Stimulated activated naive CD8-positive, alpha-beta T cell treated with anti-CD3 and anti-CD28 coated beads, Interleukin-15, Interleukin-2, amounts not matched to agents 100 ng/mL and 50 ng/mL, for 24 hours (primary cell): ENCODE data around the gene RDX.
"Not testable (repeated sequence)": the region's sequence is repeated elsewhere in the genome, so short reads cannot be mapped to it uniquely, and the experiment has no call there.

Experiments
- H3K27ac Mint-ChIP-seq: one replicate; pipeline ENCODE4 v1.8.0; 2021; ENCODE audit warnings: mild to moderate bottlenecking, mixed read lengths
- H3K27me3 Mint-ChIP-seq: one replicate; pipeline ENCODE4 v1.8.0; 2021; ENCODE audit warnings: mixed read lengths
- H3K36me3 Mint-ChIP-seq: one replicate; pipeline ENCODE4 v1.8.0; 2021; ENCODE audit warnings: low read depth, mixed read lengths
- H3K4me1 Mint-ChIP-seq: one replicate; pipeline ENCODE4 v1.8.0; 2021; ENCODE audit warnings: low read depth, mixed read lengths
- H3K4me3 Mint-ChIP-seq: one replicate; pipeline ENCODE4 v1.8.0; 2021; ENCODE audit warnings: mild to moderate bottlenecking, mixed read lengths
- H3K9me3 Mint-ChIP-seq: one replicate; pipeline ENCODE4 v1.8.0; 2021; ENCODE audit warnings: mixed read lengths

The RDX gene

DNA sequence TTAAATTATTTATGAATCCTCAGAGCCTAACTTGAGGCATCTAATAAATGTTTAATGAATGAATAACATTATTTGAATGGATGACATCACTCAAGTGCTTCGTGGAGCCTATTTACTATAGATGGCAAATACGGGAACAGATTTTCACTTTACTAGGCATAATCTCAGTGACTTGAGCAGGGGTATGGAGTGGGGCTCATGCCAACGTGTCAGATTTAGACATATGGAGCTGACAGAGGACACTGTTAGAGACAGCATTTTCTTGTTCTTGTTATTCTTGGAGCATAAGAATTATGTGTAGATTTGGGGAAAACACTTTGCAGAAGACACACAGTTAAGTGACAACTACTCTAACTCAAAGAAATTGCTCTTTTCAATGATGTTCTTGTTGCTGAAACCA, 78.5 kb downstream of the RDX start:
- Mint-ChIP-seq H3K36me3 (peaks cover 10% of the 10 kb centered on the region), H3K9me3 (no peaks in the 10 kb centered on the region), H3K4me3 (no peak overlapping the region), H3K4me1 (no peaks in the 10 kb centered on the region), H3K27ac (no peak overlapping the region), H3K27me3 (no peaks in the 10 kb centered on the region)

DNA sequence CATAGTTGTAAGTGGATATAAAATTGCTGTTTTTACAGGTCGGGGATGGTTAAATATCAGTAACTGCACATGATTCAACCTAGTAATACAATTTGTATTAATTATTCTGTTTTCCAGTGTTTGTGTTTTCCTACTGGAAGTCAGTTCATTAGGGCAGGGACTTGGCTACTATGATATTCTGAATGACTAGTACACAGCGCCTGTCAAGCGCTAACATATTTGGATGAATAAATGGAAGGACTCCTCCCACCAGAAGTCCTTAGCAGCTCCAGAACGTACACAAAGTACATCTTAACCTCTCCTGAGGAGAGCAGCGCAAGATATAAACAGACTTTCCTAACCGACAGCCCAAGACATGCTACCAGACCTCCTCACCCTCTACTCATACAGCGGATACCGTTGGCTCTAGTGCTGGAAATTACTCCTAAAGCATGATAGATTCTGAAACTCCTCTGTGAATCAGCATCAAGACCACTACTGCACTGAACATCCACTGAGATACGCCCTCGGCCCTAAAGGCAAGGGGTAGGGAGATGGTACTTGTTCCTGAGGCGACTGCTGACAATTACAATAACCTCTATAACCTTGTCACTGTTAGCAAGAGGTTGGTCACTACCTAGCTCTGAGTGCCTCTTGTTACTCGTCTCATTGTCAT, 79.1 kb downstream of the RDX start:
- Mint-ChIP-seq H3K27me3 (no peaks in the 10 kb centered on the region), H3K4me3 (no peak overlapping the region), H3K4me1 (no peaks in the 10 kb centered on the region), H3K36me3 (peaks cover 10% of the 10 kb centered on the region), H3K27ac (no peak overlapping the region), H3K9me3 (no peaks in the 10 kb centered on the region)

DNA sequence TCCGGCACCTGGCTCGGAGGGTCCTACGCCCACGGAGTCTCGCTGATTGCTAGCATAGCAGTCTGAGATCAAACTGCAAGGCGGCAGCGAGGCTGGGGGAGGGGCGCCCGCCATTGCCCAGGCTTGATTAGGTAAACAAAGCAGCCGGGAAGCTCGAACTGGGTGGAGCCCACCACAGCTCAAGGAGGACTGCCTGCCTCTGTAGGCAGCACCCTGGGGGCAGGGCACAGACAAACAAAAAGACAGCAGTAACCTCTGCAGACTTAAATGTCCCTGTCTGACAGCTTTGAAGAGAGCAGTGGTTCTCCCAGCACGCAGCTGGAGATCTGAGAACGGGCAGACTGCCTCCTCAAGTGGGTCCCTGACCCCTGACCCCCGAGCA, 87.1 kb downstream of the RDX start:
- not testable (repeated sequence) for H3K27ac Mint-ChIP-seq, H3K9me3 Mint-ChIP-seq, H3K36me3 Mint-ChIP-seq, H3K27me3 Mint-ChIP-seq, H3K4me1 Mint-ChIP-seq
- H3K4me3 Mint-ChIP-seq = peak overlapping the region; percentile 23

DNA sequence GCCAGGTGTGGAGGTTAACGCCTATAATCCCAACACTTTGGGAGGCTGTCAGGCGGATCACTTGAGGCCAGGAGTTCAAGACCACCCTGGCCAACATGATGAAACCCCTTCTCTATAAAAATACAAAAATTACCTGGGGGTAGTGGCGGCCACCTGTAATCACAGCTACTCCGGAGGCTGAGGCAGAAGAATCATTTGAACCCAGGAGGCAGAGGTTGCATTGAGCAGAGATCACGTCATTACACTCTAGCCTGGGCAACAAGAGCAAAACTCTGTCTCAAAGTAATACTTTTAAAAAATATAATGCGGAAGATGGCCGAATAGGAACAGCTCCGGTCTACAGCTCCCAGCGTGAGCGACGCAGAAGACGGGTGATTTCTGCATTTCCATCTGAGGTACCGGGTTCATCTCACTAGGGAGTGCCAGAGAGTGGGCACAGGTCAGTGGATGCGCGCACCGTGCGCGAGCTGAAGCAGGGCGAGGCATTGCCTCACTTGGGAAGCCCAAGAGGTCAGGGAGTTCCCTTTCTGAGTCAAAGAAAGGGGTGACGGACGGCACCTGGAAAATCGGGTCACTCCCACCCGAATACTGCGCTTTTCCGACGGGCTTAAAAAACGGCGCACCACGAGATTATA, 87.6 kb downstream of the RDX start:
- not testable (repeated sequence) for H3K36me3 Mint-ChIP-seq, H3K4me1 Mint-ChIP-seq, H3K9me3 Mint-ChIP-seq, H3K27me3 Mint-ChIP-seq
- H3K4me3 Mint-ChIP-seq = peak overlapping the region; percentile 54
- peak overlapping the region; percentile 11 for H3K27ac Mint-ChIP-seq

DNA sequence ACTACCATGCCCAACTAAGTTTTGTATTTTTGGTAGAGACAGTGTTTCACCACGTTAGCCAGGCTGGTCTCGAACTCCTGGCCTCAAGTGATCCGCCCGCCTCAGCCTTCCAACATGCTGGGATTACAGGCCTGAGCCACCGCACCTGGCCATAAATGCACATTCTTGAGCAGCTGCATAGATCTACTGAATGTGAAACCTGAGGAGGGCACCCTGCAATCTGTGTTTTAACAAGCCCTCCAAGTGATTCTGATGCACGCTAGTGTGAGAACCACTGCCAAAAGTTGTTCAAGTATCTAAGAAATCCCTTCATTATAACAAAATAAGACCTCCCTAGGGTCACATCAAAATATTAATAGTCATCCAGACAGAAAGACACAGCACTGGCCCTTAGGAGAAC, 89.3 kb downstream of the RDX start:
- no peaks in the 10 kb centered on the region for H3K27me3 Mint-ChIP-seq
- no peaks in the 10 kb centered on the region for H3K9me3 Mint-ChIP-seq
- H3K36me3 Mint-ChIP-seq = no peaks in the 10 kb centered on the region
- H3K27ac Mint-ChIP-seq = no peak overlapping the region
- H3K4me1 Mint-ChIP-seq = no peaks in the 10 kb centered on the region
- H3K4me3 Mint-ChIP-seq = no peak overlapping the region

DNA sequence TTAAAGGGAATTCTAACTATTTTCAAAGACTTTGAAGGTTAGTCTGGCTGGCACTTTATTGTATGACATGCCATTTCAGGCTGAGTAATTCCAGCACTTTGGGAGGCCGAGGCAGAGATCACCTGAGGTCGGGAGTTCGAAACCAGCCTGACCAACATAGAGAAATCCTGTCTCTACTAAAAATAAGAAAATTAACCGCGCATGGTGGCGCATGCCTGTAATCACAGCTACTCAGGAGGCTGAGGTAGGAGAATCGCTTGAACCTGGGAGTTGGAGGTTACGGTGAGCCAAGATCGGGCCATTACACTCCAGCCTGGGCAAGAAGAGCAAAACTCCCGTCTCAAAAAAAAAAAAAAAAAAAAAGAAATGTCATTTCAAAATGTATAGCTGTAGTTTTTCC, 95.6 kb downstream of the RDX start:
- no peaks in the 10 kb centered on the region for H3K9me3 Mint-ChIP-seq
- H3K27ac Mint-ChIP-seq = no peak overlapping the region
- H3K27me3 Mint-ChIP-seq = no peaks in the 10 kb centered on the region
- no peaks in the 10 kb centered on the region for H3K4me1 Mint-ChIP-seq
- no peaks in the 10 kb centered on the region for H3K36me3 Mint-ChIP-seq
- H3K4me3 Mint-ChIP-seq = no peak overlapping the region

DNA sequence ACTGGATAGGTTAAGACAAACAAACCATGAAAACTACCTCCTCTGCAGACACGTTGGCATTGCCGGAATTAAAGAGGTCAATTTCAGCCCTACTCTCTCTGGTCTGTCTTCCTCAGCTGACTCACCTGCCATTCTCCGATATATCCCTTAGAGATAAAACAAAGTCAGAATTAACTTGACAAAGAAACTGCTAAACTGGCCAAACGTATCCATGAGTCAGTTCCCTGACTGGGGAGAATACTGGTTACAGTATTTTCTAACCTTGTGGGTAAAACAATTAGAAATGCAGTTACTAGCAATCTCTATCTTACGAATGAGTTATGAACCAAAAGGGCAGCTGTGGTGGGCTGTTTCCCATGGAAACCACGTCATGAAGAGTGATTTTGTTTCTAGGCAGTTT, 96.2 kb downstream of the RDX start:
- Mint-ChIP-seq H3K27me3 (no peaks in the 10 kb centered on the region), H3K4me1 (no peaks in the 10 kb centered on the region), H3K27ac (no peak overlapping the region), H3K4me3 (no peak overlapping the region), H3K36me3 (no peaks in the 10 kb centered on the region), H3K9me3 (no peaks in the 10 kb centered on the region)

DNA sequence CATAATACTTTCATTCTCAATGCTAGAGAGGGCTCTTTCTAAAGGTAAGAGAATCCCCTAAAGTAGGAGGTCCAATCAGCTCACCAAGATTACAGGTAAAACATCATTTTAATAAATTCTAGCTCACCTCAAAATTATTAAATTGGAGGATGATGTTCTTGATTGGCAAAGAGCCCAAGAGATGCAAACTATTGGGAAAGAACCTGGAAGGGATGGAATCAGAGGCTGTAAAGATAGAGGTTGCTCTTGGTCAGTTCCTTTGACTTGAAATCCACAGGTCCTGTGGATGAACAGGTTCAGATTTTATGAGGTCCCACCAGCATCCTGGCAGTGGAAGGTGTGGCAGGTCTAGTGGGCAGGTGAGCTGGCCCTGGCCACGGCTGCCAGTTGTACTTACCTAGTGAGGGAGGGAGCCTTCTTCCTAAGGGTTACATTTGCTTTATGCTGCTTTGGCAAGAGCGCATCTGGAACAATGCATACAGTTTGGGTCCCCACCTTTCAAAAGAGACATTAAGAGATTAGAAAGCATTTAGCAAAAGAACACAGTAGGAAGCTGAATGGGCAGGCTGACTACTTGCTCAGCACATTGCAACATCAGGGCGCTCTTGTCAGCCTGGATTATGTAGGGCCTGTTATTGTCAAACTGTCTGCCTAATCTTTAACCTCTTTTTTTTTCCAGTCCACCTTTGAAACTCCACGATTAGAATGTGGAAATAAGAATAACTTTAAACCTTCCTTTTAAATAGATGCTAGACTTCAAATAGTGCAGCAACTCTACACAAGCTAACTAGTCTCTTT, 97.0 kb downstream of the RDX start:
- no peaks in the 10 kb centered on the region for H3K9me3 Mint-ChIP-seq
- H3K27ac Mint-ChIP-seq = no peak overlapping the region
- no peaks in the 10 kb centered on the region for H3K36me3 Mint-ChIP-seq
- H3K4me3 Mint-ChIP-seq = no peak overlapping the region
- no peaks in the 10 kb centered on the region for H3K4me1 Mint-ChIP-seq
- H3K27me3 Mint-ChIP-seq = peaks cover 2% of the 10 kb centered on the region

DNA sequence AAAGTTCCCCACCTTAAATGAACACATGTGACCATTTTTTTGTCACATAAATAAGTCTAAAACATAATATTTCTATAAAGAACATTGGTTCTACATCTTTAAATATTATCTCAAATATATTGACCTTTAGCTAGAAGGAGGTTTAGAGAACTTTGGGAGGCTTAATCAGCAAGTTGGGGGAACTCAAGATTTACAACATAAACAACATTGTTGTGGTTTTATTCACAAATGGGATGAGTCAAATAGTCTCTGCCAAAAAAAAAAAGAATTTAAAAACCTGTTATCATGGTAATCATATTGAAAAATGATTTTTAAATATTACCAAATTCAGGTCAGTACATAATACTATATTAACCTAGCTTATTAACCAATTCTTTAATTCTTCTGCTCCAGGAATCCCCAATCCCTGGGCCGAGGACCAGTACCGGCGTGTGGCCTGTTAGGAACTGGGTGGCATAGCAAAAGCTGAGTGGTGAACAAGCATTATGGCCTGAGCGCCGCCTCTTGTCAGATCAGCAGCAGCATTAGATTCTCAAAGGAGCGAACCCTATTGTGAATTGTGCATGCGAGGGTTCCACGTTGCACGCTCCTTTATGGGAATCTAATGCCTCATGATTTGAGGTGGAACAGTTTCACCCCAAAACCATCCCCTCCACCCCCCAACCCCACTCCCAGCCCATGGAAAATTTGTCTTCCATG, 98.2 kb downstream of the RDX start:
- Mint-ChIP-seq H3K27me3 (peaks cover 5% of the 10 kb centered on the region), H3K4me1 (no peaks in the 10 kb centered on the region), H3K9me3 (no peaks in the 10 kb centered on the region), H3K36me3 (no peaks in the 10 kb centered on the region), H3K27ac (no peak overlapping the region), H3K4me3 (no peak overlapping the region)

DNA sequence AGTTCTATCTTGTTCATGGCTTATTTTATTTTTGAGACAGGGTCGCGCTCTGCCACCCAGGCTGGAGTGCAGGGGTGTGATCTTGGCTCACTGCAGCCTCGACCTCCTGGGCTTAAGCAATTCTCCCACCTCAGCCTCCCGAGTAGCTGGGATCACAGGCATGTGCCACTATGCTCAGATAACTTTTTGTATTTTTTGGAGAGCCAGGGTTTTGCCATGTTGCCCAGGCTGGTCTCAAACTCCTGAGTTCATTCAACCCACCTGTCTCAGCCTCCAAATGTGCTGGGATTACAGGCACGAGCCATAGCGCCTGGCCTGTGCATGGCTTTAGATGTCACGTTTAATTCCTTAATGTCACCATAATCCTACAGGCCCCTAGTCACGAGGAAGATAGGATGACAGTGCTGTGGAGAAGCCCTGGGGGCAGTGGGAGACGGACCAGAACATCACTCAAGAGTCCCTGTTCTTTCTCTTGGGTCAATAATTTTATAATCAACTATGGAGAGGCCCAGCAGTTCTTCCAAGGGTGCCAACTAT, 99.5 kb downstream of the RDX start:
- Mint-ChIP-seq H3K27me3 (peaks cover 16% of the 10 kb centered on the region), H3K4me1 (peaks cover 12% of the 10 kb centered on the region), H3K36me3 (no peaks in the 10 kb centered on the region), H3K9me3 (no peaks in the 10 kb centered on the region), H3K27ac (no peak overlapping the region), H3K4me3 (no peak overlapping the region)

DNA sequence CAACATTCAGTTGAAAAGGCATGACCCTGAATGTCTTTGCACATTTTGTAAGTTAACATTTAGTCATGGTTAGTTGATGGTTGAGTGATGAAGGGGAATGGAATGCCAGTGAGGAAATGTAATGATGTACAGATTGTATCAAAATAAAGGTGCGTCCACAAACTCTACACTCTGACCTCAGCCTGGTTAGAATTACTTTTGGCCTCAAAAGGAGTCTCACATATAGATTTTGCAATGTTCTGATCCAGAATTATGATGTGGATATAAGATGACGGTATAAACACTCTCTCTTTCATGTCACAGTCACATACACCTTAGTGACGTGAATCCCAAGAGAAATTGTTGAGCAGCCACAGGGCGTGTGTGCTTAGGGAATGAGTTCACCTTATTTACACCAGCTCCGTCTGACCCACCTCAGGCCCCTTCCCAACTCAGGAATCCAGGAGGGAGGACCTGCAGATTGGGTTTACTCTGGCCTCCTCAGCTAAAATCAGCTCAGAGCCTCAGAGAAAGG, 100.1 kb downstream of the RDX start:
- H3K4me1 Mint-ChIP-seq = peaks cover 12% of the 10 kb centered on the region
- H3K27me3 Mint-ChIP-seq = peaks cover 19% of the 10 kb centered on the region
- no peaks in the 10 kb centered on the region for H3K36me3 Mint-ChIP-seq
- no peak overlapping the region for H3K4me3 Mint-ChIP-seq
- no peaks in the 10 kb centered on the region for H3K9me3 Mint-ChIP-seq
- no peak overlapping the region for H3K27ac Mint-ChIP-seq

DNA sequence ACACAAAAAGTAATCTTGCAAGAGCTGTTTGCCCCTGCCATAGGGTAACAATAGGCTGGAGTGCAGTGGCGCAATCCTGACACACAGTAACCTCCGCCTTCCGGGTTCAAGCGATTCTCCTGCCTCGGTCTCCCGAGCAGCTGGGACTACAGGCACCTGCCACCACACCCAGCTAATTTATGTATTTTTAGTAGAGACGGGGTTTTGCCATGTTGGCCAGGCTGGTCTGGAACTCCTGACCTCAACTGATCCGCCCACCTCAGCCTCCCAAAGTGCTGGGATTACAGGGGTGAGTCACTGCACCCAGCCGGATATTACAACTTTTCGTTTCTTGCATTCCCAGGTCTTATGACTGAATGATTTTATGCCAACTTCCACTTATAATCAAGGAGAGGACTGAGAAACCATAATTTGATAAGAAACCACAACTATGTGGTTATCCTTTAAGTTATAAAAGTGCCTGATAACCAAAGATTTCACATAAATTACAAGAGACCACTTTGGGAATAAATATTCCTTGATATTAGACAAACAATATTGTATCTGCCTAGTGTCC, 102.1 kb downstream of the RDX start:
- H3K36me3 Mint-ChIP-seq, H3K9me3 Mint-ChIP-seq, H3K4me3 Mint-ChIP-seq, H3K27ac Mint-ChIP-seq: not testable (repeated sequence)
- H3K4me1 Mint-ChIP-seq = peaks cover 18% of the 10 kb centered on the region
- H3K27me3 Mint-ChIP-seq = peaks cover 36% of the 10 kb centered on the region

DNA sequence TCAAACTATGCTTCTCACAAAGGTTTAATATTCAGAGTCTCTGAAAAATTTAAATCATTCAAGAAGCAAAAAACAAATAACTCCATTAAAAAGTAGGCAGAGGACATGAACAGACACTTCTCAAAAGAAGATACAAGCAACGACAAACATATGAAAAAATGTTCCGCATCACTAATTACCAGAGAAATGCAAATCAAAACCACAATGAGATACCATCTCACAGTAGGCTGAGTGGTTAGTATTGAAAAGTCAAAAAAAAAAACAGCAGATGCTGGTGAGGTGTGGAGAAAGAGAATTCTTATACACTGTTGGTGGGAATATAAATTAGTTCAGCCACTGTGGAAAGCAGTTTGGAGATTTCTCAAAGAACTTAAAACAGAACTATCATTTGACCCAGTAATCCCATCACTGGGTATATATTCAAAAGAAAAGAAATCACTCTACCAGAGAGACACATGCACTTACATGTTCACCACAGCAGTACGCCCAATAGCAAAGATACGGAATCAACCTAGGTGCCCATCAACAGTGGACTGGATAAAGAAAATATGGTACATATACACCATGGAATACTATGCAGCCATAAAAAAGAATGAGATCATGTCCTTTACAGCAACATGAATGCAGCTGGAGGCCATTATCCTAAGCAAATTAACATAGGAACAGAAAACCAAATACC, 103.7 kb downstream of the RDX start:
- Mint-ChIP-seq H3K27me3 (peaks cover 42% of the 10 kb centered on the region), H3K4me1 (peaks cover 18% of the 10 kb centered on the region)
- H3K27ac Mint-ChIP-seq, H3K4me3 Mint-ChIP-seq, H3K36me3 Mint-ChIP-seq, H3K9me3 Mint-ChIP-seq: not testable (repeated sequence)

DNA sequence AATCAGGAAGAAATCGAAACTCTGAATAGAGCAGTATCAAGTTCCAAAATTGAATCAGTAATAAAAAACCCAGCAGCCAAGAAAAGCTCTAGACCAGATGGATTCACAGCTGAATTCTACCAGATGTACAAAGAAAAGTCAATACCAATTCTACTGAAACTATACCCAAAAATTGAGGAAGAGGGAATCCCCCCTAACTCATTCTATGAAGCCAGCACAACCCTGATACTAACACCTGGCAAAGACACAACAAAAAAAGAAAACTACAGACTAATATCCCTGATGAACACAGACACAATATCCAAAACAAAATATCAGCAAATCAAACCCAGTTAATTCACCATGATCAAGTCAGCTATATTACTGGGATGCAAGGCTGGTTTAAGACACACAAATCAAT, 105.5 kb downstream of the RDX start:
- Mint-ChIP-seq H3K9me3 (no peaks in the 10 kb centered on the region), H3K36me3 (no peaks in the 10 kb centered on the region), H3K27me3 (peaks cover 42% of the 10 kb centered on the region), H3K27ac (no peak overlapping the region), H3K4me1 (peaks cover 18% of the 10 kb centered on the region), H3K4me3 (no peak overlapping the region)
